HepG2 (cell line): Measurements from ENCODE around the gene GTF2H4. TPM values are rescaled to one million over a fixed set of nuclear protein-coding genes. Genes with fewer than 3 reads are reported as not detected.

ENCODE experiments used
- ATAD3A ChIP-seq: sonication (generic); formaldehyde crosslinking; IDR thresholded peaks from 2 replicates; pipeline ENCODE4 v1.4.0; 2020; ENCODE audit warnings: missing genetic modification reagents
- ATF5 ChIP-seq: sonication (generic); formaldehyde crosslinking; IDR thresholded peaks from 2 replicates; pipeline ENCODE4 v1.4.0; 2020; ENCODE audit warnings: mild to moderate bottlenecking, low read depth, missing genetic modification reagents
- BRCA1 ChIP-seq: sonication (generic); formaldehyde crosslinking; IDR thresholded peaks from 2 replicates; pipeline ENCODE4 v1.4.0; 2020; ENCODE audit warnings: missing genetic modification reagents
- CREM ChIP-seq, 2 experiments: sonication (generic) in 1 of 2; formaldehyde crosslinking in 1 of 2; IDR thresholded peaks; 2 replicates each; pipeline versions ENCODE4 v1.4.0 to v1.6.1; 2016 to 2020; ENCODE audit warnings: antibody characterized with exemption in 1 of 2, mild to moderate bottlenecking in 1 of 2, missing genetic modification reagents in 1 of 2
- ETV6 ChIP-seq: sonication (generic); formaldehyde crosslinking; conservative IDR thresholded peaks from 2 replicates; pipeline ENCODE4 v1.4.0; 2020; ENCODE audit warnings: missing genetic modification reagents
- GZF1 ChIP-seq: sonication (generic); formaldehyde crosslinking; IDR thresholded peaks from 2 replicates; pipeline ENCODE4 v1.5.1; 2020; ENCODE audit warnings: mild to moderate bottlenecking, missing genetic modification reagents
- HIVEP1 ChIP-seq: sonication (generic); formaldehyde crosslinking; IDR thresholded peaks from 2 replicates; pipeline ENCODE4 v1.4.0; 2020; ENCODE audit warnings: mild to moderate bottlenecking, missing genetic modification reagents
- HNRNPL ChIP-seq: fragments of 200-400 bp; formaldehyde crosslinking; IDR thresholded peaks from 2 replicates; pipeline ENCODE4 v1.6.1; 2017; ENCODE audit warnings: mild to moderate bottlenecking, low read depth, low read length
- IKZF1 ChIP-seq: fragments of 450-650 bp; IDR thresholded peaks from 2 replicates; pipeline ENCODE4 v1.7.1; 2016
- KLF12 ChIP-seq: sonication (generic); formaldehyde crosslinking; IDR thresholded peaks from 2 replicates; pipeline ENCODE4 v1.4.0; 2020; ENCODE audit warnings: missing genetic modification reagents, borderline replicate concordance
- KLF16 ChIP-seq, 2 experiments: sonication (generic) in 1 of 2; formaldehyde crosslinking in 1 of 2; IDR thresholded peaks; 2 replicates each; pipeline versions ENCODE4 v1.6.1 to v1.8.0; 2016 to 2023; ENCODE audit warnings: missing genetic modification reagents in 2 of 2, missing compliant biosample characterization in 1 of 2
- MTERF4 ChIP-seq: sonication (generic); formaldehyde crosslinking; IDR thresholded peaks from 2 replicates; pipeline ENCODE4 v1.8.0; 2023; ENCODE audit warnings: mild to moderate bottlenecking, missing genetic modification reagents
- REPIN1 ChIP-seq: sonication (generic); formaldehyde crosslinking; IDR thresholded peaks from 2 replicates; pipeline ENCODE4 v1.8.0; 2022; ENCODE audit warnings: missing genetic modification reagents, low read depth, mild to moderate bottlenecking, borderline replicate concordance
- RFX1 ChIP-seq: fragments of 450-650 bp; IDR thresholded peaks from 2 replicates; pipeline ENCODE4 v1.6.1; 2017
- SCMH1 ChIP-seq: sonication (generic); formaldehyde crosslinking; IDR thresholded peaks from 2 replicates; pipeline ENCODE4 v1.9.0; 2021; ENCODE audit warnings: missing genetic modification reagents, mild to moderate bottlenecking, borderline replicate concordance
- TBP ChIP-seq: sonication (generic); formaldehyde crosslinking; IDR thresholded peaks from 2 replicates; pipeline ENCODE4 v1.5.0; 2020; ENCODE audit warnings: missing genetic modification reagents
- THAP11 ChIP-seq: IDR thresholded peaks from 2 replicates; pipeline ENCODE4 v1.6.1; 2016; ENCODE audit warnings: missing biosample characterization, missing genetic modification reagents
- TOPORS ChIP-seq: sonication (generic); formaldehyde crosslinking; IDR thresholded peaks from 2 replicates; pipeline ENCODE4 v1.8.0; 2023; ENCODE audit warnings: mild to moderate bottlenecking, missing genetic modification reagents
- ZBTB20 ChIP-seq: sonication (generic); formaldehyde crosslinking; IDR thresholded peaks from 2 replicates; pipeline ENCODE4 v1.8.1; 2023; ENCODE audit warnings: missing genetic modification reagents, low read depth, mild to moderate bottlenecking, borderline replicate concordance
- ZBTB33 ChIP-seq: sonication (generic); formaldehyde crosslinking; IDR thresholded peaks from 2 replicates; pipeline ENCODE4 v1.4.0; 2020; ENCODE audit warnings: missing genetic modification reagents
- ZMYM3 ChIP-seq: sonication (generic); formaldehyde crosslinking; IDR thresholded peaks from 2 replicates; pipeline ENCODE4 v1.5.1; 2020; ENCODE audit warnings: mild to moderate bottlenecking, missing genetic modification reagents
- ZNF17 ChIP-seq: sonication (generic); formaldehyde crosslinking; IDR thresholded peaks from 2 replicates; pipeline ENCODE4 v1.5.0; 2020; ENCODE audit warnings: mild to moderate bottlenecking, missing genetic modification reagents
- ZNF280B ChIP-seq: sonication (generic); formaldehyde crosslinking; IDR thresholded peaks from 2 replicates; pipeline ENCODE4 v1.5.0; 2020; ENCODE audit warnings: missing genetic modification reagents, mild to moderate bottlenecking, borderline replicate concordance
- ZNF367 ChIP-seq: sonication (generic); formaldehyde crosslinking; IDR thresholded peaks from 2 replicates; pipeline ENCODE4 v1.4.0; 2020; ENCODE audit warnings: missing genetic modification reagents, borderline replicate concordance
- ZNF556 ChIP-seq: sonication (generic); formaldehyde crosslinking; IDR thresholded peaks from 2 replicates; pipeline ENCODE4 v1.4.0; 2020; ENCODE audit warnings: mild to moderate bottlenecking, missing genetic modification reagents, borderline replicate concordance
- ZNF564 ChIP-seq: sonication (generic); formaldehyde crosslinking; IDR thresholded peaks from 2 replicates; pipeline ENCODE4 v1.8.1; 2023; ENCODE audit warnings: mild to moderate bottlenecking, missing genetic modification reagents
- ZNF569 ChIP-seq: sonication (generic); formaldehyde crosslinking; IDR thresholded peaks from 2 replicates; pipeline ENCODE4 v1.5.0; 2020; ENCODE audit warnings: mild to moderate bottlenecking, missing genetic modification reagents, moderate library complexity, borderline replicate concordance
- ZNF891 ChIP-seq: sonication (generic); formaldehyde crosslinking; IDR thresholded peaks from 2 replicates; pipeline ENCODE4 v1.5.0; 2020; ENCODE audit warnings: mild to moderate bottlenecking, missing genetic modification reagents
- polyA plus RNA-seq, 8 experiments: library from polyadenylated mRNA; depleted of rRNA in 3 of 8; stranded (reverse) in 7 of 8; unstranded in 1 of 8; fragments of >200 nt; fragmentation: Illumina TruSeq in 4 of 8; extraction: Trizol in 4 of 8; gene quantifications; 2 replicates each; pipeline versions ENCODE4 v1.2.1 to v1.2.3, GENCODE V29; 2011 to 2016; ENCODE audit warnings: low read depth in 4 of 8, missing spikeins in 1 of 8, mixed read lengths in 1 of 8; ENCODE audit not compliant: insufficient read depth in 1 of 8
- total RNA-seq, 5 experiments: library from RNA; depleted of rRNA; stranded (reverse); fragments of >200 nt; fragmentation: Illumina TruSeq; extraction: Trizol; gene quantifications; 2 replicates each; pipeline ENCODE4 v1.2.3, GENCODE V29; 2016; ENCODE audit warnings: low read depth in 1 of 5

Gene GTF2H4
- total and polyA plus RNA-seq, 2 of the 13 experiments (the other 11 are each of a cell fraction or from before 2014, with no cell fraction given), result 15.9 to 49.3 TPM

- TF ChIP-seq ATF5 (CRISPR knock-in tag) (no peak), KLF16 (CRISPR knock-in tag; IDR thresholded peaks at IDR 0.05) (peak in 1 of 2 experiments; percentile 49; a peak in 1 of 4 replicates), SCMH1 (CRISPR knock-in tag) (no peak), ZMYM3 (CRISPR knock-in tag) (no peak), KLF12 (CRISPR knock-in tag) (no peak), ZBTB33 (no peak), ZNF891 (CRISPR knock-in tag) (no peak), ATAD3A (CRISPR knock-in tag) (no peak), CREM (IDR thresholded peaks at IDR 0.05) (no peak), CREM (CRISPR knock-in tag; IDR thresholded peaks at IDR 0.05) (no peak), ZNF556 (no peak), TOPORS (CRISPR knock-in tag) (no peak), RFX1 (no peak), TBP (CRISPR knock-in tag) (no peak), ZBTB20 (CRISPR knock-in tag) (peak; percentile 56; the same call in 1 of the 2 replicates), ZNF17 (CRISPR knock-in tag) (no peak), GZF1 (0 out of 2 replicates have a peak, but pooled peaks have one; percentile 54), IKZF1 (no peak), HNRNPL (0 out of 2 replicates have a peak, but pooled peaks have one; percentile 12), THAP11 (CRISPR knock-in tag) (no peak; the same call in 1 of the 2 replicates), ZNF367 (CRISPR knock-in tag) (no peak), BRCA1 (CRISPR knock-in tag) (no peak), MTERF4 (CRISPR knock-in tag) (no peak), ZNF280B (no peak), HIVEP1 (peak; percentile 50; the same call in 1 of the 2 replicates), ETV6 (CRISPR knock-in tag) (no peak), REPIN1 (CRISPR knock-in tag) (no peak), ZNF564 (CRISPR knock-in tag) (0 out of 2 replicates have a peak, but pooled peaks have one; percentile 10), ZNF569 (no peak)
These were observed 22.5 kb upstream of the GTF2H4 start (continued) for GRCh38 chr6:30885481-30885998.
